DLD1 (cell line): ENCODE results near the gene CXCL10.
"Not testable (repeated sequence)": the region's sequence is repeated elsewhere in the genome, so short reads cannot be mapped to it uniquely, and the experiment has no call there.

Experiments used
- in situ Hi-C: cut with HindIII; loops from 2 replicates; pipeline ENCODE4 v1.10.0; 2017; ENCODE audit warnings: low sequenced_read_pairs

The CXCL10 gene

GRCh38 chr4:76023389-76023788, at the start of gene CXCL10:
Gene CXCL10, minus strand, starts transcription at chr4:76023497. Its CDS starts 66 bp downstream, at chr4:76023431.
- in situ Hi-C loops, result no loop called here

- in situ Hi-C loops, result no loop called here
These were observed 49.5 kb upstream of the CXCL10 start for GRCh38 chr4:76072760-76073159.

GRCh38 chr4:76067652-76068286, 44.5 kb upstream of the CXCL10 start:
- in situ Hi-C loops, result no loop called here

GRCh38 chr4:76066546-76066945, 43.2 kb upstream of the CXCL10 start:
- in situ Hi-C loops, result no loop called here

- in situ Hi-C loops, result no loop called here
These were observed 38.7 kb upstream of the CXCL10 start for GRCh38 chr4:76061982-76062381.

- in situ Hi-C loops, result no loop called here
These were observed 38.1 kb upstream of the CXCL10 start for GRCh38 chr4:76061421-76061820.

- in situ Hi-C loops, result no loop called here
These were observed 37.2 kb upstream of the CXCL10 start for GRCh38 chr4:76060506-76060905.

- in situ Hi-C loops, result loop anchor here (5.0 kb wide), 1 partner anchor 67 kb away; the partner anchor contains the start of gene SDAD1
These were observed 36.5 kb upstream of the CXCL10 start for GRCh38 chr4:76059750-76060149.

- in situ Hi-C loops, result loop anchor here (5.0 kb wide), 1 partner anchor 67 kb away; the partner anchor contains the start of gene SDAD1
These were observed 35.7 kb upstream of the CXCL10 start for GRCh38 chr4:76058888-76059426.

GRCh38 chr4:76058302-76058701, 35.0 kb upstream of the CXCL10 start:
- in situ Hi-C loops, result loop anchor here (5.0 kb wide), 1 partner anchor 66 kb away; the partner anchor contains the start of gene SDAD1

GRCh38 chr4:76055421-76055820, 32.1 kb upstream of the CXCL10 start:
- in situ Hi-C loops, result loop anchor here (5.0 kb wide), 1 partner anchor 63 kb away; the partner anchor contains the start of gene SDAD1

- in situ Hi-C loops, result loop anchor here (5.0 kb wide), 1 partner anchor 63 kb away; the partner anchor contains the start of gene SDAD1
These were observed 31.7 kb upstream of the CXCL10 start for GRCh38 chr4:76055016-76055415.

- in situ Hi-C loops, result no loop called here
These were observed 30.4 kb upstream of the CXCL10 start for GRCh38 chr4:76053730-76054129.

- in situ Hi-C loops, result not testable (repeated sequence)
These were observed 27.3 kb upstream of the CXCL10 start for GRCh38 chr4:76050560-76051050.

- in situ Hi-C loops, result not testable (repeated sequence)
These were observed 26.6 kb upstream of the CXCL10 start for GRCh38 chr4:76049860-76050416.

- in situ Hi-C loops, result not testable (repeated sequence)
These were observed 21.4 kb upstream of the CXCL10 start for GRCh38 chr4:76044686-76045085.

GRCh38 chr4:76043306-76043705, 20.0 kb upstream of the CXCL10 start:
- in situ Hi-C loops, result not testable (repeated sequence)

- in situ Hi-C loops, result not testable (repeated sequence)
These were observed 19.1 kb upstream of the CXCL10 start for GRCh38 chr4:76042241-76042998.

GRCh38 chr4:76036855-76037254, 13.6 kb upstream of the CXCL10 start:
- in situ Hi-C loops, result no loop called here

GRCh38 chr4:76035799-76036380, 12.6 kb upstream of the CXCL10 start, which contains the start of gene CXCL11:
Gene CXCL11, minus strand, starts transcription at chr4:76036070. Its CDS starts 83 bp downstream, at chr4:76035987.
- in situ Hi-C loops, result no loop called here

GRCh38 chr4:76035141-76035540, 11.8 kb upstream of the CXCL10 start:
- in situ Hi-C loops, result no loop called here
